Adrenal gland (tissue), 5 donors: ENCODE measurements around the gene KHDRBS2.

Experiments used
- CTCF ChIP-seq, 6 experiments: fragments of 450-650 bp in 4 of 6; fragments of 200-600 bp in 2 of 6; sonication (generic) in 1 of 6; IDR thresholded peaks; 1 replicate in 5 of 6; 2 replicates in 1 of 6; pipeline versions ENCODE4 v1.5.1 to v1.8.0; 2016 to 2021; ENCODE audit warnings: antibody characterized with exemption in 6 of 6, mild to moderate bottlenecking in 2 of 6, moderate library complexity in 1 of 6
- POLR2A ChIP-seq, 2 donors: fragments of 450-650 bp; IDR thresholded peaks; one replicate each; pipeline ENCODE4 v1.6.1; 2017; ENCODE audit warnings: antibody characterized with exemption in 2 of 2, mild to moderate bottlenecking in 2 of 2, moderate library complexity in 1 of 2
- donor health status: DM: no; HTN: no; CAD: no.

DNA sequence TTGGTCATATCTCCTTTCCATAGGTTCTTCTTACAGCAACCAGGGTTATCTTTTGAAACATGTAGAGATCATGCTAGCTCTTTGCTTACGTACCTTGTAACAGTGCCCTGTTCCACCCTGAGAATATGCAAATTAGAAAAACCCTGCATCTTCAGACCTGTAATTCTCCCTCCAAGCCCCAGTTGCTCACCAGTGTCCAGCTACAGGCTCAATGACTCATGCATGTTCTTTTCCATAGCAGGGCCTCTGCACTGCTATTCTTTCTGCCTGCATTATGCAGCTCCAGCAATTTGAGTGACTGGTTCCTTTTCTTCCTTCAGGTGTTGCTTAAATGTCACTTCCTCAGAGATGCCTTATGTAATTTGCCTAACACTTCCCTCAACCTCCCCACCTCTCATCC, 636.2 kb downstream of the KHDRBS2 start:
- TF ChIP-seq CTCF (IDR thresholded peaks at IDR 0.05) (no peak), POLR2A (IDR thresholded peaks at IDR 0.05) (no peak)
